Measurements from ENCODE around the gene SEC16A. TPM values are rescaled to one million over a fixed set of nuclear protein-coding genes. Genes with fewer than 3 reads are reported as not detected.

SEC16A gene
- total RNA-seq, 1 donor = 39.4 TPM

GRCh38 chr9:136470792-136471469 lies 11.9 kb downstream of the SEC16A start:
- no peak for DNase-seq (ENCODE audit: low read depth)
- TF ChIP-seq CTCF (IDR thresholded peaks at IDR 0.05; ENCODE audit: insufficient read depth, low read length) = no peak
- no peak overlapping the region for H3K4me3 ChIP-seq (ENCODE audit: low read depth, low read length)

GRCh38 chr9:136470356-136470755 lies 12.5 kb downstream of the SEC16A start:
- no peak for DNase-seq (ENCODE audit: low read depth)
- no peak overlapping the region for H3K4me3 ChIP-seq (ENCODE audit: low read depth, low read length)
- TF ChIP-seq CTCF (IDR thresholded peaks at IDR 0.05; ENCODE audit: insufficient read depth, low read length) = no peak

- no peak for TF ChIP-seq CTCF (IDR thresholded peaks at IDR 0.05; ENCODE audit: insufficient read depth, low read length)
- no peak overlapping the region for H3K4me3 ChIP-seq (ENCODE audit: low read depth, low read length)
- no peak for DNase-seq (ENCODE audit: low read depth)
Observed at GRCh38 chr9:136467766-136468165, 15.1 kb downstream of the SEC16A start.

DNA sequence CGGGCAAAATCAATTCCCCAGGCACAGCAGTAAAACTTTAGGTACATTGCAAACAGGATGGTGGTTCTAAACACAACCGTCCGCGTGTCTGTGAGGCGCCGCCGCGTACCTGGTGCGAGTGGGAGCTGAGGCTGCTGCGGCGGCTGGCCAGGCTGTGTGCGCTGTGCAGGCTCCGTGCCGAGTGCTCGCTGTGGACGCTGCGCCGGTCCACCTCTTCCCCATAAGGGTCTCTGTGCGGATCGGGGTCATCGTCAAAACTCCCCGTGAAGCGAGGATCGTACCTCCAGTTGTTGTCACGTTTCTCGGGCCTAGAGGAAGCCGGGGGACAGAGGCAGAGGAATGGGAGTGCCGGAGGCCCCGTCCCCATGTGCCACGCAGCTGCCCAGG lies 16.7 kb downstream of the SEC16A start:
- H3K4me3 ChIP-seq (ENCODE audit: low read depth, low read length) = no peak overlapping the region
- no peak for DNase-seq (ENCODE audit: low read depth)
- TF ChIP-seq CTCF (IDR thresholded peaks at IDR 0.05; ENCODE audit: insufficient read depth, low read length) = no peak

DNA sequence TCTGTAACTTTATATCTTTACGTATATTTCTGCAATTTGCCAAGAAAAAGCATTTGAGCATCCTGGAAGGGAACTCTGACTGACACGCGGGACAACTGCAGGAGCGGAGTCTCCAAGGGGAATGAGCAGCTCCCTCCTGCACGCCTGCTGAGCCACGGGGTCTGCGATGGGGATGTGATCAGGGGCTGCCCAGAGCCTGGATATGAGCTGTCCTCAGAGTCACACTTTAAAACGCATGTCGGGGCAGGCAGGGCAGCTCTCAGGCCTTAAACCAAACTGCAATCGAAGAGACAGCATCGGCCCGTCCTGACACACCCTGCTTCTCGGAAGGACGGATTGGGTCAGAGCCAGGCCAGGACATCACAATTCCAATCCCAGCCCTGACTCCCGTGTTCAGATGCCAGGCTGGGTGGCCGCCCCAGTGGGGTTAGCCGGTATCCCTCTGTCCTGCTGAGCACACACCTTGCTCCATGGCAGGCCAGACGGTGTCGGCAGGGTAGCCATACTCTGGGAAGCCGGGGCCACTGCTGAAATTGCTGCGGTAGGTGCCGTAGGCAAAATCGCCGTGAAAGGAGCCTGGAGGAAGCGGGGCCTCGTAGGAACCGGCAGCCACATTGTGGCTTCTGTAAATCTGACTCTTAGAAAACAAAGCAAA lies 17.2 kb downstream of the SEC16A start:
- H3K4me3 ChIP-seq (ENCODE audit: low read depth, low read length) = no peak overlapping the region
- DNase-seq (ENCODE audit: low read depth) = no peak

GRCh38 chr9:136464241-136464640 lies 18.6 kb downstream of the SEC16A start:
- TF ChIP-seq CTCF (IDR thresholded peaks at IDR 0.05; ENCODE audit: insufficient read depth, low read length) = no peak
- no peak for DNase-seq (ENCODE audit: low read depth)
- H3K4me3 ChIP-seq (ENCODE audit: low read depth, low read length) = no peak overlapping the region

More for the DNA sequence above, 17.2 kb downstream of the SEC16A start:
- TF ChIP-seq CTCF (IDR thresholded peaks at IDR 0.05; ENCODE audit: insufficient read depth, low read length) = no peak
